Measurements from ENCODE around the gene XRCC5. TPM values are rescaled to one million over a fixed set of nuclear protein-coding genes. Genes with fewer than 3 reads are reported as not detected.

Gene XRCC5
- total RNA-seq, 1 donor from 2014 or later, result 807 TPM

DNA sequence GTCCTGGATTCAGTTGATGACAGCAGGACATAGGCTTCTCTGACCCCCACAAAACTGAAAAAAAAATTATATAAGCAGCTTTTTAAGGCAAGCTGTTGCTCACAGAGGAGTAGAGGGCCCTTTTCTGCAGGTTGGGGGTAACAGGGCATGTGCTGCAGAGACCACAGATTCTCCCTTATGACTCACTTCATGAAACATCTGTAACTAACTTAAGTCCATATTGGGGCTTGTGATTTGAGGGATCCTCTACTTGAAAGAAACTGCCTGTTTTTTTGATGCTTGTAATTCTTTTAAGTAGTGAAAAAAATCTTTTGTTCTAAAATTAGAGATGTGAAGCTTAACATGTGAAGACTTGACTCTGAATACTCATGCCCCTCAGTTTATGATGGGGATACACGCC lies 33.4 kb downstream of the XRCC5 start:
- H3K9me3 Mint-ChIP-seq, result no peaks in the 10 kb centered on the region
- H3K4me3 ChIP-seq, result no peak overlapping the region
- TF ChIP-seq, protein P1, sequence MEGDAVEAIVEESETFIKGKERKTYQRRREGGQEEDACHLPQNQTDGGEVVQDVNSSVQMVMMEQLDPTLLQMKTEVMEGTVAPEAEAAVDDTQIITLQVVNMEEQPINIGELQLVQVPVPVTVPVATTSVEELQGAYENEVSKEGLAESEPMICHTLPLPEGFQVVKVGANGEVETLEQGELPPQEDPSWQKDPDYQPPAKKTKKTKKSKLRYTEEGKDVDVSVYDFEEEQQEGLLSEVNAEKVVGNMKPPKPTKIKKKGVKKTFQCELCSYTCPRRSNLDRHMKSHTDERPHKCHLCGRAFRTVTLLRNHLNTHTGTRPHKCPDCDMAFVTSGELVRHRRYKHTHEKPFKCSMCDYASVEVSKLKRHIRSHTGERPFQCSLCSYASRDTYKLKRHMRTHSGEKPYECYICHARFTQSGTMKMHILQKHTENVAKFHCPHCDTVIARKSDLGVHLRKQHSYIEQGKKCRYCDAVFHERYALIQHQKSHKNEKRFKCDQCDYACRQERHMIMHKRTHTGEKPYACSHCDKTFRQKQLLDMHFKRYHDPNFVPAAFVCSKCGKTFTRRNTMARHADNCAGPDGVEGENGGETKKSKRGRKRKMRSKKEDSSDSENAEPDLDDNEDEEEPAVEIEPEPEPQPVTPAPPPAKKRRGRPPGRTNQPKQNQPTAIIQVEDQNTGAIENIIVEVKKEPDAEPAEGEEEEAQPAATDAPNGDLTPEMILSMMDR (IDR thresholded peaks at IDR 0.05), result no peak
- H3K9me3 ChIP-seq (ENCODE audit: low read depth), result no peaks in the 10 kb centered on the region
- peaks cover 30% of the 10 kb centered on the region for H3K4me1 ChIP-seq
- H3K27me3 ChIP-seq, result no peaks in the 10 kb centered on the region
- no peak overlapping the region for H2AFZ ChIP-seq (replicated peaks)
- H3K79me2 ChIP-seq (ENCODE audit: low read depth), result peaks cover 74% of the 10 kb centered on the region
- H3K4me2 ChIP-seq, result no peak overlapping the region
- H3K36me3 ChIP-seq, result peaks cover 41% of the 10 kb centered on the region
- peaks cover 75% of the 10 kb centered on the region for H4K20me1 ChIP-seq (ENCODE audit: low read depth)
- no peak overlapping the region for H3K4me3 Mint-ChIP-seq
- no peaks in the 10 kb centered on the region for H3K4me1 Mint-ChIP-seq
- peaks cover 68% of the 10 kb centered on the region for H3F3A ChIP-seq (ENCODE audit: low read depth)
- H3K36me3 Mint-ChIP-seq, result peaks cover 32% of the 10 kb centered on the region
- no peak overlapping the region for H3K27ac ChIP-seq
- H3K27me3 Mint-ChIP-seq (ENCODE audit: insufficient read depth, low read depth), result peaks cover 2% of the 10 kb centered on the region
- H3K9ac ChIP-seq, result no peak overlapping the region
- H3K27ac Mint-ChIP-seq, result no peak overlapping the region
- no peak for DNase-seq (ENCODE audit: low spot score)

DNA sequence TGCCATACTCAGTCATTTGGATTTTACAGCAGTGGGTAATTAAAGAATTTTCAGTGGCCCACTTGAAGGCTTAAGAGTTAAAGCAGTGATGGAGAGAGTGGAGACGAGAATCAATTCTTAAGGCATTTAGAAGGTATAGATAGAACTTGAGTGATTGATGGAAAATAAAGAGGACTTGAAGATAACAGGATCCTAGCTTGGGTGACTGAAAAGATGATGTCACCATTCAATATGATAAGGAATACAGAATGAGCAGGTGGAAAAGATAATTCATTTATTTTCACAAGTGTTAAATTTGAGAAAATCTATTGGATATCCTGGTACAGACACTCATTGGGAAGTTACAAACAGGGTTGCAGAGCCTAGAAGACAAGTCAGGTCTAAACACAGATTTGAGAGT lies 35.2 kb downstream of the XRCC5 start:
- H4K20me1 ChIP-seq (ENCODE audit: low read depth), result peaks cover 71% of the 10 kb centered on the region
- no peaks in the 10 kb centered on the region for H3K4me1 Mint-ChIP-seq

DNA sequence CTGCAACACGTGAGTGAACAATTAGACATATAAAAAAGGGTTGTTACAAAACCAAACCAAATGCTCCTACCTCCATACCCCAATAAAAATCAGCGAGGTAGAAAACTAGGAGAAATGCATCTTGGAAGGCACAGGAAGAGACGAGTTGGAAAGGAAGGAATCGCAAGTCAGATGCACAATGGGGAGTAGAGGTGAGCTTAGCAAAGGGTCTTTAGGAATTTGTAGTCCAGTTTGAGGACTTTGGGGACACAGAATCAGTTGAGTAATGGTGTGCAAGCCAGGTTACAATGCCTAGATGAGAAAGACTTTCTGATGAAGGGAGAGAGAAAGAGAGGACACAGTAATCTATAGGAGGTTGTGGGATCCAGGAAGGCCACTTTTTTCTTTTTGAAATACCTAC lies 35.7 kb downstream of the XRCC5 start:
- peaks cover 65% of the 10 kb centered on the region for H3F3A ChIP-seq (ENCODE audit: low read depth)
- Mint-ChIP-seq H3K4me3 (no peak overlapping the region), H3K27ac (no peak overlapping the region), H3K9me3 (no peaks in the 10 kb centered on the region), H3K4me1 (no peaks in the 10 kb centered on the region), H3K27me3 (ENCODE audit: insufficient read depth, low read depth) (peaks cover 2% of the 10 kb centered on the region), H3K36me3 (peaks cover 39% of the 10 kb centered on the region)
- H3K4me2 ChIP-seq, result peak overlapping the region; percentile 49
- H3K4me3 ChIP-seq, result no peak overlapping the region
- TF ChIP-seq EZH2phosphoT487 (IDR thresholded peaks at IDR 0.05) (no peak), EZH2 (IDR thresholded peaks at IDR 0.05) (no peak)
- TF ChIP-seq, protein P1 (IDR thresholded peaks at IDR 0.05), result no peak
- peaks cover 73% of the 10 kb centered on the region for H3K79me2 ChIP-seq (ENCODE audit: low read depth)
- no peak for DNase-seq (ENCODE audit: low spot score)
- no peaks in the 10 kb centered on the region for H3K27me3 ChIP-seq
- no peak overlapping the region for H2AFZ ChIP-seq (replicated peaks)
- peaks cover 38% of the 10 kb centered on the region for H3K36me3 ChIP-seq
- no peaks in the 10 kb centered on the region for H3K9me3 ChIP-seq (ENCODE audit: low read depth)
- peaks cover 72% of the 10 kb centered on the region for H4K20me1 ChIP-seq (ENCODE audit: low read depth)
- peaks cover 30% of the 10 kb centered on the region for H3K4me1 ChIP-seq
- H3K27ac ChIP-seq, result peak overlapping the region; percentile 82
- no peak overlapping the region for H3K9ac ChIP-seq

More for the DNA sequence above, 35.2 kb downstream of the XRCC5 start:
- Histone ChIP-seq H3K4me1 (peaks cover 30% of the 10 kb centered on the region), H3F3A (ENCODE audit: low read depth) (peaks cover 63% of the 10 kb centered on the region), H3K27ac (peak overlapping the region; percentile 82), H2AFZ (replicated peaks) (no peak overlapping the region), H3K36me3 (peaks cover 36% of the 10 kb centered on the region), H3K9me3 (ENCODE audit: low read depth) (no peaks in the 10 kb centered on the region), H3K4me2 (peak overlapping the region; percentile 16), H3K27me3 (no peaks in the 10 kb centered on the region), H3K79me2 (ENCODE audit: low read depth) (peaks cover 73% of the 10 kb centered on the region), H3K4me3 (no peak overlapping the region), H3K9ac (no peak overlapping the region)
- peaks cover 2% of the 10 kb centered on the region for H3K27me3 Mint-ChIP-seq (ENCODE audit: insufficient read depth, low read depth)
- H3K9me3 Mint-ChIP-seq, result no peaks in the 10 kb centered on the region
- no peak overlapping the region for H3K4me3 Mint-ChIP-seq
- no peak overlapping the region for H3K27ac Mint-ChIP-seq
- H3K36me3 Mint-ChIP-seq, result peaks cover 35% of the 10 kb centered on the region
- no peak for DNase-seq (ENCODE audit: low spot score)
- TF ChIP-seq, protein P1 (IDR thresholded peaks at IDR 0.05), result no peak
- TF ChIP-seq EZH2phosphoT487 (IDR thresholded peaks at IDR 0.05) (no peak), EZH2 (IDR thresholded peaks at IDR 0.05) (no peak)

Measured in neural progenitor cell (in vitro differentiated cells).